Suprapubic skin (tissue), 4 donors: ENCODE data around the gene ROR2. TPM values are rescaled to one million over a fixed set of nuclear protein-coding genes. Genes with fewer than 3 reads are reported as not detected.
"Not testable (repeated sequence)": the region's sequence is repeated elsewhere in the genome, so short reads cannot be mapped to it uniquely, and the experiment has no call there.

Experiments used
- DNase-seq, 2 donors: peaks; one replicate each; pipeline ENCODE4 v3.0.0-alpha.2; 2019; ENCODE audit warnings: low spot score in 2 of 2
- H3K27ac ChIP-seq: fragments of 200-600 bp; sonication (generic); one replicate; pipeline ENCODE4 v1.5.1; 2019
- H3K27me3 ChIP-seq: fragments of 200-600 bp; sonication (generic); one replicate; pipeline ENCODE4 v1.5.1; 2019
- H3K36me3 ChIP-seq: fragments of 200-600 bp; sonication (generic); one replicate; pipeline ENCODE4 v1.5.1; 2019
- H3K4me1 ChIP-seq: fragments of 200-600 bp; sonication (generic); one replicate; pipeline ENCODE4 v1.5.1; 2019
- H3K4me3 ChIP-seq: fragments of 200-600 bp; sonication (generic); one replicate; pipeline ENCODE4 v1.5.1; 2019; ENCODE audit warnings: mild to moderate bottlenecking
- H3K9me3 ChIP-seq: fragments of 200-600 bp; sonication (generic); one replicate; pipeline ENCODE4 v1.5.1; 2019
- EP300 ChIP-seq: sonication (generic); formaldehyde crosslinking; IDR thresholded peaks from one replicate; pipeline ENCODE4 v1.6.1; 2017; ENCODE audit warnings: antibody characterized with exemption
- POLR2A ChIP-seq, 2 donors: fragments of 450-650 bp; IDR thresholded peaks; one replicate each; pipeline ENCODE4 v1.6.1; 2017; ENCODE audit warnings: antibody characterized with exemption in 2 of 2, mild to moderate bottlenecking in 2 of 2, moderate library complexity in 2 of 2
- POLR2AphosphoS5 ChIP-seq, 3 donors: sonication (generic); formaldehyde crosslinking; IDR thresholded peaks; one replicate each; pipeline ENCODE4 v1.6.1; 2017; ENCODE audit warnings: antibody characterized with exemption in 3 of 3
- WGBS: methylation state at CpG from one replicate; pipeline ENCODE4 v1.1.5; 2018; 5-methylcytosine and 5-hydroxymethylcytosine counted together
- total RNA-seq, 4 donors: library from RNA; depleted of rRNA; stranded (reverse); fragments of >200 nt; gene quantifications; one replicate each; pipeline ENCODE4 v1.1.0, GENCODE V29; 2016
- TF ChIP-seq, protein P1 (sequence below), 2 donors: fragments of 200-600 bp in 1 of 2; fragments of 450-650 bp in 1 of 2; sonication (generic) in 1 of 2; IDR thresholded peaks; one replicate each; pipeline ENCODE4 v1.5.1; 2016 to 2019; ENCODE audit warnings: antibody characterized with exemption in 2 of 2, mild to moderate bottlenecking in 1 of 2, moderate library complexity in 1 of 2

The ROR2 gene
- total RNA-seq, 4 donors from 2014 or later, result 3.3 to 7.3 (median 5.0) TPM

DNA sequence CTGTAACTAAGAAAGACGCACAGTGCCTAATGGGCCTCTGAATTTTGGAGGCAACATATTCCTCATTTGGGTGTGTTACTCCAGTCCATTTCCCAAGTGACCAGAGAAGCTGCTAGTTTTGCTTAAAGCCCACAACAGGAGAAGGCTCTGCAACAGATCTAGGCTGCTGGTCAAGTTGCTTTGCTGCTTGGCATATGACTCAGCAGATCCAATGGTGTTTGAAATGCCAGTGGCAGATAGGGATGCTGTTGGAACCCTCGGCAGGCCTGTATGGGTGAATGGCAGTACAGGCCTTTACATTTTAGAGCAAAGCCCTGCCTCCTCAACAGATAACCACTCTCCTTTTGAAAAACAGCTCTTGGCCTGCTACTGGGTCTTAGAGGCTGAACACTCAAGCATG is 36.2 kb upstream of the ROR2 start:
- H3K4me3 ChIP-seq, result no peak overlapping the region
- DNase-seq, result no peak
- no peaks in the 10 kb centered on the region for H3K36me3 ChIP-seq
- TF ChIP-seq, protein P1, sequence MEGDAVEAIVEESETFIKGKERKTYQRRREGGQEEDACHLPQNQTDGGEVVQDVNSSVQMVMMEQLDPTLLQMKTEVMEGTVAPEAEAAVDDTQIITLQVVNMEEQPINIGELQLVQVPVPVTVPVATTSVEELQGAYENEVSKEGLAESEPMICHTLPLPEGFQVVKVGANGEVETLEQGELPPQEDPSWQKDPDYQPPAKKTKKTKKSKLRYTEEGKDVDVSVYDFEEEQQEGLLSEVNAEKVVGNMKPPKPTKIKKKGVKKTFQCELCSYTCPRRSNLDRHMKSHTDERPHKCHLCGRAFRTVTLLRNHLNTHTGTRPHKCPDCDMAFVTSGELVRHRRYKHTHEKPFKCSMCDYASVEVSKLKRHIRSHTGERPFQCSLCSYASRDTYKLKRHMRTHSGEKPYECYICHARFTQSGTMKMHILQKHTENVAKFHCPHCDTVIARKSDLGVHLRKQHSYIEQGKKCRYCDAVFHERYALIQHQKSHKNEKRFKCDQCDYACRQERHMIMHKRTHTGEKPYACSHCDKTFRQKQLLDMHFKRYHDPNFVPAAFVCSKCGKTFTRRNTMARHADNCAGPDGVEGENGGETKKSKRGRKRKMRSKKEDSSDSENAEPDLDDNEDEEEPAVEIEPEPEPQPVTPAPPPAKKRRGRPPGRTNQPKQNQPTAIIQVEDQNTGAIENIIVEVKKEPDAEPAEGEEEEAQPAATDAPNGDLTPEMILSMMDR (IDR thresholded peaks at IDR 0.05), result no peak
- TF ChIP-seq EP300, result no peak
- TF ChIP-seq POLR2AphosphoS5 (IDR thresholded peaks at IDR 0.05), result no peak
- TF ChIP-seq POLR2A (IDR thresholded peaks at IDR 0.05), result no peak
- 90% methylated on average over 2 of the region's 2 CpGs for WGBS
- H3K27ac ChIP-seq, result no peak overlapping the region
- no peaks in the 10 kb centered on the region for H3K9me3 ChIP-seq
- no peaks in the 10 kb centered on the region for H3K4me1 ChIP-seq
- no peaks in the 10 kb centered on the region for H3K27me3 ChIP-seq

DNA sequence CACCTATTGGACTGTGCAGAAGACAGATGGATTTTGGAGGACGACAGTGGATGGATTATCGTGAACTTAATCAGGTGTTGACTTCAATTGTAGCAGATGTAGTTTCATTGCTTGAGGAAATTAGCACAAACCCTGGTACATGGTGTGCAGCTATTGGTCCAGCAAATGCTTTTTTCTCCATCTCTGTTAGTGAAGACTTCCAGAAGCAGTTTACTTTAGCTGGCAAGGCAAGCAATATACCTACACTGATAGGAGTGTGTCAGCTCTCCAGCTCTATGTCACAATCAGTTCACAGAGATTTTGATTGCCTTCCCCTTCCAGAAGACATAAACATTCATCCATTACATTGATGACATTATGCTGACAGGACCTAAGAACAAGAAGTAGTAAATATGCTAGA is 35.7 kb upstream of the ROR2 start:
- DNase-seq, result no peak
- H3K27ac ChIP-seq, result no peak overlapping the region
- no peaks in the 10 kb centered on the region for H3K4me1 ChIP-seq
- TF ChIP-seq POLR2AphosphoS5 (IDR thresholded peaks at IDR 0.05) (no peak), POLR2A (IDR thresholded peaks at IDR 0.05) (no peak), EP300 (no peak)
- TF ChIP-seq, protein P1 (IDR thresholded peaks at IDR 0.05), result no peak
- H3K27me3 ChIP-seq, result no peaks in the 10 kb centered on the region
- H3K4me3 ChIP-seq, result no peak overlapping the region
- H3K36me3 ChIP-seq, result no peaks in the 10 kb centered on the region
- WGBS, result 85% methylated on average over 2 of the region's 2 CpGs
- no peaks in the 10 kb centered on the region for H3K9me3 ChIP-seq

DNA sequence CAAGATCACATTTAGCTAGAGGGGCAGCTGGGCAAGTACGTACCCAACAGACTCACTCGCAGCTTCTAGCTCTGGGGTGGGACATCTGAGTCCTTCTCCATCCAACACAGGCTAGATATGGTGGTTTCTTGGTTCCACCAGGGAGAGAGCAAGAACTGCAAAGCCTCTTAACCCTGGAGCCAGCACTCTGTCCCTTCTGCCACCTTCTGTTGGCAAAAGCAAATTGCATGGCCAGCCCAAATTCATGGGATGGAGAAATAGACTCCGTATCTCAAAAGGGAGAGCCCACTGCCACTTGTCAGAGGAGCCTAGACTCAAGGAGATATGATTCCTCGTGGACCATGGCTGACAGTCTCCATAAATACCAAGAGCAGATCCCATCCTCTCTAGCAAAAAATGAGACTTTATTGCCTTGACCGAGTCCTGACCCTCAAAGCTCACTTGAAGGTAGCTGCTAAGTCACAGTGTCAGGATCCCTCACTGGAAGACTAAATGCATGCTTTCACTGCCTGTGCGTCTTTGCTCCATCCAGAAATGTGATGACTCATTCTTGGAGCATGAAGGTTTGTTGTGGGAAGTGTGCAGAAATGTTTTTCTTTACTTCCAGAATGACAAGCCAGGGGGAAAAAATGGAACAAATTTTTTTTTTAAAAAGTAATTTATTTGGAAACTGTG is 28.8 kb upstream of the ROR2 start:
- H3K27ac ChIP-seq, result no peak overlapping the region
- no peaks in the 10 kb centered on the region for H3K36me3 ChIP-seq
- 62% methylated on average over 6 of the region's 6 CpGs for WGBS
- TF ChIP-seq, protein P1 (IDR thresholded peaks at IDR 0.05), result peak in 1 of 2 donors; percentile 17
- TF ChIP-seq EP300, result no peak
- no peaks in the 10 kb centered on the region for H3K27me3 ChIP-seq
- H3K9me3 ChIP-seq, result no peaks in the 10 kb centered on the region
- H3K4me1 ChIP-seq, result no peaks in the 10 kb centered on the region
- H3K4me3 ChIP-seq, result no peak overlapping the region
- DNase-seq, result no peak

DNA sequence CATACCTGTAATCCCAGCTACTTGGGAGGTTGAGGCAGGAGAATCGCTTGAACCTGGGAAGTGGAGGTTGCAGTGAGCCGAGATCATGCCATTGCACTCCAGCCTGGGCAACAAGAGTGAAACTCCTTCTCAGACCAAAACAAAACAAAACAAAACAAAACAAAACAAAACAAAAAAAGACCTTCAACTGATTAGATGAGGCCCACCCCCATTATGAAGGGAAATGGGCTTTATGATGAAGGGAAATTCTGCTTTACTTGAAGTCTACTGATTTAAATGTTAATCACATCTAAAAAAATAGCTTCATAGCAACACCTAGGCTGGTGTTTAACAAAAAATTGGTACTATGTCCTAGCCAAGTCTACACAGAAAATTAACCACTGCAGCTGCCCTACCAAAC is 25.2 kb upstream of the ROR2 start:
- 90% methylated on average over 2 of the region's 2 CpGs for WGBS
- not testable (repeated sequence) for H3K9me3 ChIP-seq, H3K27me3 ChIP-seq, H3K36me3 ChIP-seq, H3K4me3 ChIP-seq, H3K4me1 ChIP-seq, DNase-seq, H3K27ac ChIP-seq

DNA sequence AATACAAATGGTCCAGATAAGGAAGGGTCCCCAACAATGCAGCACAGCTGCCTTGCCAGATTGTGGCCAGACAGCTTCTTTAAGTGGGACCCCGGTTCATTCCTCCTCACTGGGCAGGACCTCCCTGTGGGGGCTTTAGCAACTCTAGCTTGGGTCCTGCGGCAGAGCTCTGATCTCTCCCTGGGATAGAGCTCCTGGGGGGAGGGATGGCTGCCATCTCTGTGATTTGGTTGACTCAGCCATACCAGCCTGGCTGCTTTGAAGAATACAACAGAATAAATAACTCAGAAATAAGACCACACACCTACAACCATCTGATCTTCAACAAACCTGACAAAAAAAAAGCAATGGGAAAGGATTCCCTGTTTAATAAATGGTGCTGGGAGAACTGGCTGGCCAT is 22.7 kb upstream of the ROR2 start:
- no peak overlapping the region for H3K27ac ChIP-seq
- 79% methylated on average over 2 of the region's 2 CpGs for WGBS

More for the DNA sequence above, 22.7 kb upstream of the ROR2 start:
- H3K4me1 ChIP-seq, result no peaks in the 10 kb centered on the region
- no peak overlapping the region for H3K4me3 ChIP-seq
- DNase-seq, result no peak
- H3K27me3 ChIP-seq, result peaks cover 3% of the 10 kb centered on the region
- H3K9me3 ChIP-seq, result no peaks in the 10 kb centered on the region
- TF ChIP-seq EP300, result no peak
- TF ChIP-seq, protein P1 (IDR thresholded peaks at IDR 0.05), result no peak
- no peak for TF ChIP-seq POLR2A (IDR thresholded peaks at IDR 0.05)
- no peak for TF ChIP-seq POLR2AphosphoS5 (IDR thresholded peaks at IDR 0.05)
- H3K36me3 ChIP-seq, result no peaks in the 10 kb centered on the region
